ENCODE measurements around the gene ROM1. TPM values are rescaled to one million over a fixed set of nuclear protein-coding genes. Genes with fewer than 3 reads are reported as not detected.

Gene ROM1
- total RNA-seq, 1 experiment from 2014 or later, result 1.3 TPM

DNA sequence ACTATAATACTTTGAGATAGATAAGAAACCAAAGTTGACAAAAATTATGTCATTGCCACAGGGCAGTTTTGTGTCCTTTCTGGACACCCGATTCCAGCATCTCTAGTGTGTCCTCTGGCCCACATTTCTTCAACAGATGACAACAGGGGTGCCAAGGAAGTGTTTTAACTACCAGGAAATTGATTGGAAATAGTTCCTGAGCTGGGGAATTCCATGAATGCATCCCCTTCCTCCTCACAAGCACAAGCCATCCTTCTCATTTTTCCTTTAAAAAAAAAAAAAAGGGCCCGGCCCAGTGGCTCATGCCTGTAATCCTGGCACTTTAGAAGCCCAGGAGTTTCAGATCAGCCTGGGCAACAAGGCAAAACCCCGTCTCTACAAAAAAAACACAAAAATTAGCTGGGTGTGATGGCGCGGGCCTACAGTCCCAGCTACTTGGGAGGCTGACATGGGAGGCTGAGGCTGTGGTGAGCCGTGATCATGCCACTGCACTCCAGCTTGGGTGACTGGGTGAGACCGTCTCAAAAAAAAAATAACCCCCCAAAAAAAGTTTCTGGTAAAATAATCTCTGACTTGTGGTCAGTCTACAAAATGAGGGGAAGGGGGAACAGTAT, 9.5 kb downstream of the ROM1 start:
- TF ChIP-seq, protein P1, sequence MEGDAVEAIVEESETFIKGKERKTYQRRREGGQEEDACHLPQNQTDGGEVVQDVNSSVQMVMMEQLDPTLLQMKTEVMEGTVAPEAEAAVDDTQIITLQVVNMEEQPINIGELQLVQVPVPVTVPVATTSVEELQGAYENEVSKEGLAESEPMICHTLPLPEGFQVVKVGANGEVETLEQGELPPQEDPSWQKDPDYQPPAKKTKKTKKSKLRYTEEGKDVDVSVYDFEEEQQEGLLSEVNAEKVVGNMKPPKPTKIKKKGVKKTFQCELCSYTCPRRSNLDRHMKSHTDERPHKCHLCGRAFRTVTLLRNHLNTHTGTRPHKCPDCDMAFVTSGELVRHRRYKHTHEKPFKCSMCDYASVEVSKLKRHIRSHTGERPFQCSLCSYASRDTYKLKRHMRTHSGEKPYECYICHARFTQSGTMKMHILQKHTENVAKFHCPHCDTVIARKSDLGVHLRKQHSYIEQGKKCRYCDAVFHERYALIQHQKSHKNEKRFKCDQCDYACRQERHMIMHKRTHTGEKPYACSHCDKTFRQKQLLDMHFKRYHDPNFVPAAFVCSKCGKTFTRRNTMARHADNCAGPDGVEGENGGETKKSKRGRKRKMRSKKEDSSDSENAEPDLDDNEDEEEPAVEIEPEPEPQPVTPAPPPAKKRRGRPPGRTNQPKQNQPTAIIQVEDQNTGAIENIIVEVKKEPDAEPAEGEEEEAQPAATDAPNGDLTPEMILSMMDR (IDR thresholded peaks at IDR 0.05; ENCODE audit: insufficient read depth in 1 of 2, low read depth in 1 of 2, low read length in 1 of 2, severe bottlenecking in 1 of 2, unreplicated experiment in 1 of 2), result no peak
- ChIA-PET POLR2A (interaction anchor here (0.5 to 3.2 kb wide), 10 partner anchors 11 to 62 kb away, joined by 4 to 42 read pairs (median 14); partner anchors contain the start of genes C11orf98, CSKMT, EEF1G and INTS5), CTCF (interaction anchor here (1.5 to 2.4 kb wide), 3 partner anchors 31 to 83 kb away, joined by 4 to 19 read pairs (median 7); partner anchors contain the start of genes C11orf98, CSKMT and TUT1)
- H3K4me3 Mint-ChIP-seq (ENCODE audit: unreplicated experiment), result peak overlapping the region; percentile 91
- H3K27ac Mint-ChIP-seq (ENCODE audit: unreplicated experiment), result peak overlapping the region; percentile 81
- H3K4me1 Mint-ChIP-seq (ENCODE audit: low read depth, unreplicated experiment), result peaks cover 7% of the 10 kb centered on the region
- no peaks in the 10 kb centered on the region for H3K9me3 Mint-ChIP-seq (ENCODE audit: unreplicated experiment)
- TSS peak; percentile 100 for BruUV-seq (replicated peaks)
- no peaks in the 10 kb centered on the region for H3K27me3 ChIP-seq (replicated peaks; ENCODE audit: control insufficient read depth, insufficient read depth, low read length)
- intact Hi-C loops (cut with micrococcal nuclease; ENCODE audit: unreplicated experiment), result loop anchor here (1.0 to 2.0 kb wide), 3 partner anchors 24 to 42 kb away; partner anchors contain the start of genes C11orf98, CSKMT, GANAB and TUT1
- H3K36me3 ChIP-seq (ENCODE audit: control insufficient read depth, insufficient read depth, low read length), result peaks cover 9% of the 10 kb centered on the region
- H3K4me1 ChIP-seq, result peaks cover 13% of the 10 kb centered on the region
- peaks cover 57% of the 10 kb centered on the region for H3K36me3 Mint-ChIP-seq (ENCODE audit: insufficient read depth, unreplicated experiment)
- H3K9me3 ChIP-seq, result no peaks in the 10 kb centered on the region
- peak overlapping the region; percentile 15 for H3K4me3 ChIP-seq (ENCODE audit: low read depth, low read length)
- no peak for DNase-seq
- no peaks in the 10 kb centered on the region for H3K27me3 Mint-ChIP-seq (ENCODE audit: insufficient read depth, unreplicated experiment)

DNA sequence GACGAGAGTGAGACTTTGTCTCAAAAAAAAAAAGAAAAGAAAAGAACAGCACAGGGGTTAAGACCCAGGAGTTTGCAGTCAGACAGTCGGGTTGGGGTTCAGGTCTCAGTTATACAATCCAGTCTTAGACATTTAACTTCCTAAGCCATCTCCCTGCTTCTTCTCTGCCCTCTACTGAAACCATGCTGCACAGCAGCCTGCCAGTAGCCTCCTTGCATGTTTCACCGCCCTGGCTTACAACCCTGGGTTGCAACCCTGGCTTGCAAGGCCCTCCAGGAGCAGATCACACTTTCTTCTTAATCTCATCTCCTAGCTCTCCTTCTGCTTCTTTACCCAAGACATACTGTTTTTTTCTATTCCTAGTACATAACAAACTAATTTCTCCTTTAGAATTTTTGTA, 14.7 kb downstream of the ROM1 start:
- H3K4me3 Mint-ChIP-seq (ENCODE audit: unreplicated experiment), result no peak overlapping the region
- Histone ChIP-seq H3K9me3 (no peaks in the 10 kb centered on the region), H3K4me1 (no peaks in the 10 kb centered on the region), H3K4me3 (ENCODE audit: low read depth, low read length) (no peak overlapping the region), H3K27me3 (replicated peaks; ENCODE audit: control insufficient read depth, insufficient read depth, low read length) (no peaks in the 10 kb centered on the region), H3K36me3 (ENCODE audit: control insufficient read depth, insufficient read depth, low read length) (peaks cover 16% of the 10 kb centered on the region)
- TF ChIP-seq, protein P1 (IDR thresholded peaks at IDR 0.05; ENCODE audit: insufficient read depth in 1 of 2, low read depth in 1 of 2, low read length in 1 of 2, severe bottlenecking in 1 of 2, unreplicated experiment in 1 of 2), result peak in 1 of 2 experiments; percentile 21
- no TSS peak for BruUV-seq (replicated peaks)
- H3K4me1 Mint-ChIP-seq (ENCODE audit: low read depth, unreplicated experiment), result no peaks in the 10 kb centered on the region
- H3K27me3 Mint-ChIP-seq (ENCODE audit: insufficient read depth, unreplicated experiment), result no peaks in the 10 kb centered on the region
- intact Hi-C loops (cut with micrococcal nuclease; ENCODE audit: unreplicated experiment), result no loop called here
- CTCF ChIA-PET, result no interaction called here
- no peaks in the 10 kb centered on the region for H3K9me3 Mint-ChIP-seq (ENCODE audit: unreplicated experiment)
- no peak overlapping the region for H3K27ac Mint-ChIP-seq (ENCODE audit: unreplicated experiment)
- H3K36me3 Mint-ChIP-seq (ENCODE audit: insufficient read depth, unreplicated experiment), result peaks cover 82% of the 10 kb centered on the region
- POLR2A ChIA-PET, result no interaction called here
- no peak for DNase-seq

DNA sequence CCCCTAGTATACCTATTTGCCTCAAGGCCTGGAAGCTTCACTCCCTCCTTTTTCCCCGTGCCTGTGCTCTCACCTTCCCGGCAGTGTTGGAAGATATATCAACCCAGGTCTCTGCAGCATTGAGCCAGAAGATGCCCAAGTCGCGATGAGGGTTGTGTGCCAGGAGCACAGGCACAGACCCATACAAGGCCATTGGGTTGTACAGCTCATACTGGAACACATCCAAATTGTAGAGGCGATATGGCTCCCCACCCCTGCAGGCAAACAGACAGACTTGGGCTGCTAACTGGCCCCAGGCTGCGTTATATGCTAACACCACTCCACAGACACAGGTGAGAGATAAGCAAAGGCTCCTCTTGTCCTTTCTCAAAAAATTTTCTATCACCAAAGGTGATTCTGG, 19.4 kb downstream of the ROM1 start:
- H3K9me3 Mint-ChIP-seq (ENCODE audit: unreplicated experiment), result no peaks in the 10 kb centered on the region
- no peak for DNase-seq
- no peaks in the 10 kb centered on the region for H3K27me3 Mint-ChIP-seq (ENCODE audit: insufficient read depth, unreplicated experiment)
- no peak overlapping the region for H3K27ac Mint-ChIP-seq (ENCODE audit: unreplicated experiment)
- Histone ChIP-seq H3K27me3 (replicated peaks; ENCODE audit: control insufficient read depth, insufficient read depth, low read length) (no peaks in the 10 kb centered on the region), H3K36me3 (ENCODE audit: control insufficient read depth, insufficient read depth, low read length) (peaks cover 22% of the 10 kb centered on the region), H3K9me3 (no peaks in the 10 kb centered on the region), H3K4me1 (no peaks in the 10 kb centered on the region), H3K4me3 (ENCODE audit: low read depth, low read length) (no peak overlapping the region)
- intact Hi-C loops (cut with micrococcal nuclease; ENCODE audit: unreplicated experiment), result no loop called here
- BruUV-seq (replicated peaks), result no TSS peak
- POLR2A ChIA-PET, result no interaction called here
- no peaks in the 10 kb centered on the region for H3K4me1 Mint-ChIP-seq (ENCODE audit: low read depth, unreplicated experiment)
- H3K36me3 Mint-ChIP-seq (ENCODE audit: insufficient read depth, unreplicated experiment), result peaks cover 96% of the 10 kb centered on the region
- no peak overlapping the region for H3K4me3 Mint-ChIP-seq (ENCODE audit: unreplicated experiment)
- TF ChIP-seq, protein P1 (IDR thresholded peaks at IDR 0.05; ENCODE audit: insufficient read depth in 1 of 2, low read depth in 1 of 2, low read length in 1 of 2, severe bottlenecking in 1 of 2, unreplicated experiment in 1 of 2), result no peak
- CTCF ChIA-PET, result no interaction called here

All from Caco-2 (cell line).